22Rv1 (cell line): ENCODE measurements around the gene ADAMTS2.

Experiments used
- CTCF ChIP-seq: fragments of 450-650 bp; IDR thresholded peaks from 2 replicates; pipeline ENCODE4 v1.5.1; 2017; ENCODE audit warnings: mild to moderate bottlenecking
- ZFX ChIP-seq: fragments of 450-650 bp; IDR thresholded peaks from 2 replicates; pipeline ENCODE4 v1.6.1; 2017; ENCODE audit warnings: antibody characterized with exemption, borderline replicate concordance

- TF ChIP-seq CTCF (no peak), ZFX (no peak)
These were observed 32.3 kb upstream of the ADAMTS2 start for GRCh38 chr5:179377421-179378115.
